ENCODE data around the gene ZBTB33. TPM values are rescaled to one million over a fixed set of nuclear protein-coding genes. Genes with fewer than 3 reads are reported as not detected.

ZBTB33 gene
- total RNA-seq, 3 donors from 2014 or later, result 10.7 to 12.9 (median 11.4) TPM

Other genes with a start within 250 kb of the ZBTB33 start
- under 1 TPM in 1 of 3 donors, not detected in 2; 0.13 TPM for gene RHOXF2B, start 173.1 kb upstream of the ZBTB33 start, total RNA-seq
- not detected for gene RHOXF1, start 134.9 kb upstream of the ZBTB33 start, total RNA-seq
- under 1 TPM in 2 of 3 donors, not detected in 1; 0.11 to 0.16 TPM for gene RHOXF2, start 92.2 kb upstream of the ZBTB33 start, total RNA-seq
- not detected for gene TMEM255A, start 60.6 kb downstream of the ZBTB33 start, total RNA-seq
- gene ATP1B4, start 111.3 kb downstream of the ZBTB33 start, total RNA-seq, result under 1 TPM; 0.03 to 0.19 (median 0.10) TPM
- gene LAMP2, start 218.5 kb downstream of the ZBTB33 start, total RNA-seq, result 10 to 100 TPM; 31.6 to 37.2 (median 32.4) TPM

Measured in activated T-cell treated with anti-CD3 and anti-CD28 coated beads, Interleukin-2, amount 50 U/mL, for 4 hours (primary cell).